ENCODE data around the gene FKBP2. TPM values are rescaled to one million over a fixed set of nuclear protein-coding genes. Genes with fewer than 3 reads are reported as not detected.

FKBP2 gene
- polyA plus RNA-seq (2013, experiment 1 of 2) = 59.7 TPM
- 70.2 TPM for polyA plus RNA-seq (2013, experiment 2 of 2)

DNA sequence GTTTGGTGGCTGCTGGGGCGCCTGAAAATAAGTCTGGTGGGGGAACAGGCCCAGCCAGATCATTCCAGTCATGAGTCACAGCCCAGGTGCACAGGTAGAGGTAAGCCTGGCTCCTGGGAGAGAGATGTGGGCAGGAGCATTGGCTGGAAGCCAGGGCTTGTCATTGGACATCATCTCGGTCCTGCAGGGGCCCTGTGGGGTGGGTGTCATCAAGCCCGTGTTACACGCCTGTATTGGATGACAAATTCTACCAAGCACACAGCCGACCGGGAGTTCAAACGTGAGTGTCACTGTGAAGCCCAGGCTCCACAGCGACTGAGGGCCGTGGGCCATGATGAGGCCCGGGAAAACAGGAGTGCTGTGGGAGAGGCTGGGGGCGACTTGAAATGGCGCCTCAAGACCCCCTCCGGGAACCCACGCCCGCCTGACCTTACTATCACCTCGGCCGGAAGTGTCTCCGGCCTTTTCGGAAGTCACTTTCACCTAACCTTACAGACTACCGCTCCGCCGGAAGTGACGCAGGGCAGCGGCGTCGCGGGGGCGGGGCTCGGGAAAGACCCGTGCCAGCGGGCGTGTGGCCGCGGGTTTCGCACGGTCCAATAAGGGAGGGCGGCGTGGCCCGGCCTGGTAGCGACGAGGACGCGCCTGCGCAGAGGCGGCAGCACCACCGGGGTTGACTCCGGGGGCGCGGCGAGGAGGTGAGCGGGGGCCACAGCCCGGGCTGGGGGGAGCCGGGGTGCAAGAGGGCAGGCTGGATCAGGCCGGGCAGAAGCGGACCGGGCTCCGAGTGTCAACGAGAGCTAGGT is at the start of gene FKBP2:
FKBP2 (plus strand) TSS at position 661 of the 806 bp plus-strand sequence. CDS start 1,293 bp downstream, outside the sequence.
- peak within 1 kb of the TSS; percentile 89 for H3K9ac ChIP-seq (ENCODE audit: low read depth, low read length)
- peaks cover 15% of the 10 kb centered on the region; the same call in 1 of the 2 replicates for H3K4me1 ChIP-seq (ENCODE audit: insufficient read depth, low read length)
- no peaks in the 10 kb centered on the region for H3K9me3 ChIP-seq (ENCODE audit: insufficient read depth, low read depth, low read length)
- WGBS = 3% methylated on average over 58 of the region's 58 CpGs
- peaks cover 28% of the 10 kb centered on the region for H3K36me3 ChIP-seq (ENCODE audit: insufficient read depth, low read length)
- H3K4me3 ChIP-seq (ENCODE audit: low read length) = peak within 1 kb of the TSS; percentile 76
- H3K27me3 ChIP-seq (ENCODE audit: insufficient read depth, low read length) = no peaks in the 10 kb centered on the region
- H3K27ac ChIP-seq (ENCODE audit: low read depth, low read length) = peak within 1 kb of the TSS; percentile 99

DNA sequence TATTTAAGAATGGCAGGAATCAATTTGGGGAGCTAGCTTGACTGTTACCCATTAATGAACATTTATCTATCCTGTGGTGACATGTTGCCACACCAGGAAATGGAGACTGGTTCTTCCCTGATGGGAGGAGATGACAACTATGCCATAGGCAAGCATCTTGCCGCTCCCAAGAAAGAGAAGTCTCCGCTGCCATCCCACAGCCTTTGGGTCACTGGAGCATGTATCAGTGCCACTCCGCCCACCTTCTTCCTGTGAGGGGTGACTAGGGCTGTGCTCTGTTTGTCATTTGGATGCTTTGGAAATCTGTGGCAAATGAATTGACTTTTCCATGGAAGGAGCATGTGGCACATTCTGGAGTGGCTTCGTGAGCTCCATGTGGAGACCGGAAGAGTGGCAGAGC is 48.5 kb upstream of the FKBP2 start:
- Histone ChIP-seq H3K36me3 (ENCODE audit: insufficient read depth, low read length) (peaks cover 81% of the 10 kb centered on the region), H3K4me3 (ENCODE audit: low read length) (no peak overlapping the region), H3K27me3 (ENCODE audit: insufficient read depth, low read length) (no peaks in the 10 kb centered on the region), H3K4me1 (ENCODE audit: insufficient read depth, low read length) (peaks cover 3% of the 10 kb centered on the region; the same call in 1 of the 2 replicates), H3K9me3 (ENCODE audit: insufficient read depth, low read depth, low read length) (no peaks in the 10 kb centered on the region), H3K27ac (ENCODE audit: low read depth, low read length) (no peak overlapping the region), H3K9ac (ENCODE audit: low read depth, low read length) (no peak overlapping the region)
- 98% methylated on average over 5 of the region's 5 CpGs for WGBS

DNA sequence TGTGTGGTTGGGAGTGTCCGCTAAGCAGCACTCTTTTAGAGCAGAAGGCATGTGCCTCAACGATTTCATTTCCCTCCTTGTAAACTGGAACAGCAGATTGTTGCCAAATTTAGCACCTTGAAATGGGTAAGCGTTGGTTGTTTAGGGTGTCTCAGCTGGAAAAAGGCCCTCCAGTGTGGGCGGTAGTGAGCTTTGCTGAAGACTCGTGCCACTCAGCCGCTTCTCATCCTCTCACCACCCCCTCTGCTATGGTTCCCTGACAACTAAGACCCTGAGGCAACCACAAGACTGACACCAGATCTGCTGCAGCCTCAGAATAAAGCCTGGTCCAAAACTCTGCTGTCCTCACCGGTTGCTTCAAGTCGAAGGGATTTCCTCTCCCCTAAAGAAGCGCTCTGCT is 44.3 kb upstream of the FKBP2 start:
- no peak overlapping the region for H3K9ac ChIP-seq (ENCODE audit: low read depth, low read length)
- H3K36me3 ChIP-seq (ENCODE audit: insufficient read depth, low read length) = peaks cover 96% of the 10 kb centered on the region
- 93% methylated on average over 9 of the region's 9 CpGs for WGBS

GRCh38 chr11:64198511-64198910 is 42.4 kb upstream of the FKBP2 start:
- no peaks in the 10 kb centered on the region for H3K9me3 ChIP-seq (ENCODE audit: insufficient read depth, low read depth, low read length)
- no peak overlapping the region for H3K27ac ChIP-seq (ENCODE audit: low read depth, low read length)
- WGBS = 89% methylated on average over 2 of the region's 2 CpGs
- H3K4me1 ChIP-seq (ENCODE audit: insufficient read depth, low read length) = no peaks in the 10 kb centered on the region
- no peaks in the 10 kb centered on the region for H3K27me3 ChIP-seq (ENCODE audit: insufficient read depth, low read length)
- H3K9ac ChIP-seq (ENCODE audit: low read depth, low read length) = no peak overlapping the region
- H3K4me3 ChIP-seq (ENCODE audit: low read length) = no peak overlapping the region
- peaks cover 98% of the 10 kb centered on the region for H3K36me3 ChIP-seq (ENCODE audit: insufficient read depth, low read length)

More for the DNA sequence above, 44.3 kb upstream of the FKBP2 start:
- no peaks in the 10 kb centered on the region for H3K9me3 ChIP-seq (ENCODE audit: insufficient read depth, low read depth, low read length)
- no peak overlapping the region for H3K4me3 ChIP-seq (ENCODE audit: low read length)
- H3K4me1 ChIP-seq (ENCODE audit: insufficient read depth, low read length) = no peaks in the 10 kb centered on the region
- no peak overlapping the region for H3K27ac ChIP-seq (ENCODE audit: low read depth, low read length)
- H3K27me3 ChIP-seq (ENCODE audit: insufficient read depth, low read length) = no peaks in the 10 kb centered on the region

GRCh38 chr11:64201543-64201942 is 39.4 kb upstream of the FKBP2 start:
- 95% methylated on average over 3 of the region's 3 CpGs for WGBS
- no peaks in the 10 kb centered on the region for H3K27me3 ChIP-seq (ENCODE audit: insufficient read depth, low read length)
- H3K9me3 ChIP-seq (ENCODE audit: insufficient read depth, low read depth, low read length) = no peaks in the 10 kb centered on the region
- H3K4me3 ChIP-seq (ENCODE audit: low read length) = no peak overlapping the region
- H3K36me3 ChIP-seq (ENCODE audit: insufficient read depth, low read length) = peaks cover 96% of the 10 kb centered on the region
- no peak overlapping the region for H3K9ac ChIP-seq (ENCODE audit: low read depth, low read length)
- H3K27ac ChIP-seq (ENCODE audit: low read depth, low read length) = no peak overlapping the region
- no peaks in the 10 kb centered on the region for H3K4me1 ChIP-seq (ENCODE audit: insufficient read depth, low read length)

GRCh38 chr11:64202992-64203391 is 37.9 kb upstream of the FKBP2 start:
- H3K4me3 ChIP-seq (ENCODE audit: low read length) = no peak overlapping the region
- H3K4me1 ChIP-seq (ENCODE audit: insufficient read depth, low read length) = no peaks in the 10 kb centered on the region
- H3K9ac ChIP-seq (ENCODE audit: low read depth, low read length) = no peak overlapping the region
- no peak overlapping the region for H3K27ac ChIP-seq (ENCODE audit: low read depth, low read length)
- peaks cover 95% of the 10 kb centered on the region for H3K36me3 ChIP-seq (ENCODE audit: insufficient read depth, low read length)
- no peaks in the 10 kb centered on the region for H3K9me3 ChIP-seq (ENCODE audit: insufficient read depth, low read depth, low read length)
- WGBS = 98% methylated on average over 9 of the region's 9 CpGs
- no peaks in the 10 kb centered on the region for H3K27me3 ChIP-seq (ENCODE audit: insufficient read depth, low read length)

GRCh38 chr11:64203421-64204079 is 37.3 kb upstream of the FKBP2 start:
- H3K27me3 ChIP-seq (ENCODE audit: insufficient read depth, low read length) = no peaks in the 10 kb centered on the region
- no peak overlapping the region for H3K4me3 ChIP-seq (ENCODE audit: low read length)
- H3K36me3 ChIP-seq (ENCODE audit: insufficient read depth, low read length) = peaks cover 89% of the 10 kb centered on the region
- no peak overlapping the region for H3K27ac ChIP-seq (ENCODE audit: low read depth, low read length)
- H3K9me3 ChIP-seq (ENCODE audit: insufficient read depth, low read depth, low read length) = no peaks in the 10 kb centered on the region
- WGBS = 95% methylated on average over 27 of the region's 27 CpGs
- no peaks in the 10 kb centered on the region for H3K4me1 ChIP-seq (ENCODE audit: insufficient read depth, low read length)
- H3K9ac ChIP-seq (ENCODE audit: low read depth, low read length) = 0 out of 2 replicates have a peak overlapping the region, but pooled peaks have one; percentile 24

GRCh38 chr11:64204080-64204440 is 36.8 kb upstream of the FKBP2 start:
- 96% methylated on average over 14 of the region's 16 CpGs for WGBS
- Histone ChIP-seq H3K27me3 (ENCODE audit: insufficient read depth, low read length) (no peaks in the 10 kb centered on the region), H3K4me1 (ENCODE audit: insufficient read depth, low read length) (no peaks in the 10 kb centered on the region), H3K9me3 (ENCODE audit: insufficient read depth, low read depth, low read length) (no peaks in the 10 kb centered on the region), H3K36me3 (ENCODE audit: insufficient read depth, low read length) (peaks cover 84% of the 10 kb centered on the region), H3K27ac (ENCODE audit: low read depth, low read length) (no peak overlapping the region), H3K9ac (ENCODE audit: low read depth, low read length) (no peak overlapping the region), H3K4me3 (ENCODE audit: low read length) (no peak overlapping the region)

DNA sequence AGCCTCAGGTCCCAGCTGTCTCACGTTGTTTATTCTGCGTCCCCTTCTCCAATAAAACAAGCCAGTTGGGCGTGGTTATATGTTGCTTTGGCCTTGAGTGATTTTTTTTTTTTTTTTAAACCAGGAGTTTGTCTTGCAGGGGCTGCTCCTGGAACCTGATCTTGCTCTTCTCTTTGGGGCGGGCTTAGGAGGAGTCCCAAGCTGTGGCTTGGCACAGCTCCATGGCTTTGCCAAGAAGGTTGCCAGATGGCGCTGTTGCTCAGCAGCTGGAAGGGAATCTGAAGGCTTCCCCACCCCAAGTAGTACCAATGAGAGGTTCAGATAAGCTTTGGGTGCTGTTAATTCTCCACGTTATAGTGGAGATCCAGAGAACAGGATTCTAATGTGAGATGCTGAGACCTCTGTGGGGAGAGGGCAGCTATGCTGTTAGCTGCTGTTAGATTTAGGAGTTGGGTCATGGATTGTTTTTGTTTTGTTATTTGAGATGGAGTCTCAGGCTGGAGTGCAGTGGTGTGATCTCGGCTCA is 36.4 kb upstream of the FKBP2 start:
- no peaks in the 10 kb centered on the region for H3K9me3 ChIP-seq (ENCODE audit: insufficient read depth, low read depth, low read length)
- no peaks in the 10 kb centered on the region for H3K27me3 ChIP-seq (ENCODE audit: insufficient read depth, low read length)
- H3K4me3 ChIP-seq (ENCODE audit: low read length) = no peak overlapping the region
- no peak overlapping the region for H3K27ac ChIP-seq (ENCODE audit: low read depth, low read length)
- no peak overlapping the region for H3K9ac ChIP-seq (ENCODE audit: low read depth, low read length)
- peaks cover 81% of the 10 kb centered on the region for H3K36me3 ChIP-seq (ENCODE audit: insufficient read depth, low read length)
- 87% methylated on average over 7 of the region's 7 CpGs for WGBS
- H3K4me1 ChIP-seq (ENCODE audit: insufficient read depth, low read length) = no peaks in the 10 kb centered on the region

DNA sequence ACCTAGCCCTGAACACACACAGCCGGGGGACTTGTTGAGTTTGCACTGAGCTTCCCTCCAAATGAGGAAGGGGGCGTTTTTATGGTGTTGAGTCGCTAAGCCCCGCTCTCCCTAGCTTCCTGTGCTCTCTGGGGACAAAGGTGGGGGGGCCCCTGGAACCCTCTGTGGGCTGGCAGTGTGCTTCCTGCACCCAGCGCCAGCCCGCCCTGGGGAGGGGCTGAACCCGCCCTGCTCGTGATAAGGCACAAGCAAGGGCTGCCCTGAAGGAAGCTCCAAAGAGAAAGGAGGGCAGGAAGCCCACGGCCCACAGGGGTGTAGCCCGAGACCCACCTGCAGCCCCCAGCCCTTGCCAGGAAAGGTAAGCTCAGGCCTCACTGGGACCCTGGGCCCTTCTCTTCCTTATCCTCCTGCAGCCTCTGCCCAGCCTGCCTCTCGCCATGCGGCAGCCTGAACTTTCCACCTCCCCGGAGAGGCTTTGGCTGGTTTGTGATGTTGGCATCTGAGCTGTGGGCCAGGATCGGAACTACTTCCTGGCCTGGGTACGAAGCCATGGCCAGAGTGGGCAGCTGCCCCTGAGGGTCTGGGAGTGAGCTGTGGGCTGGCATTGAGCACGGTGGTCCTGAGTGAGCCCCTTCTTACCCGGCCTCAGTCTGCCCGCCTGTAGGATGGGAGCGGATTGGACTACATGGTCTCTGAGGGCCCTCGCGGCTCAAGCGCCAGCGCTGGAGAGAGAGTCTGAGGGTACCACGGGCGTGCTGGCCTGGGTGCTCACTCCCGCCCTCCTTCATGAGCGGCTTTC is 34.2 kb upstream of the FKBP2 start, which contains the start of gene FERMT3:
FERMT3 (plus strand) TSS at position 265 of the 799 bp plus-strand sequence. CDS start 644 bp downstream, outside the sequence.
- Histone ChIP-seq H3K4me1 (ENCODE audit: insufficient read depth, low read length) (no peaks in the 10 kb centered on the region), H3K27me3 (ENCODE audit: insufficient read depth, low read length) (no peaks in the 10 kb centered on the region), H3K36me3 (ENCODE audit: insufficient read depth, low read length) (peaks cover 64% of the 10 kb centered on the region), H3K4me3 (ENCODE audit: low read length) (no peak within 1 kb of the TSS), H3K9me3 (ENCODE audit: insufficient read depth, low read depth, low read length) (no peaks in the 10 kb centered on the region), H3K9ac (ENCODE audit: low read depth, low read length) (no peak within 1 kb of the TSS; the same call in 1 of the 2 replicates), H3K27ac (ENCODE audit: low read depth, low read length) (peak within 1 kb of the TSS; percentile 33; the same call in 1 of the 2 replicates)
- WGBS = 93% methylated on average over 27 of the region's 27 CpGs
